ENCODE measurements around the gene GATA6.

GRCh38 chr18:22221350-22221749 is 52.0 kb downstream of the GATA6 start:
- no peak for TF ChIP-seq CTCF (IDR thresholded peaks at IDR 0.05 in 4 of 5, conservative IDR thresholded peaks at IDR 0.05 in 1 of 5)
- no peak for TF ChIP-seq POLR2A (IDR thresholded peaks at IDR 0.05)
